Lower leg skin (tissue), 4 donors: Measurements from ENCODE around the gene WDR43. TPM values are rescaled to one million over a fixed set of nuclear protein-coding genes. Genes with fewer than 3 reads are reported as not detected.

Experiments
- DNase-seq, 2 donors: peaks; one replicate each; pipeline ENCODE4 v3.0.0-alpha.2; 2019; ENCODE audit warnings: low spot score in 2 of 2
- H3K4me3 ChIP-seq: fragments of 200-600 bp; sonication (generic); 2 replicates; pipeline ENCODE4 v1.5.1; 2017; ENCODE audit warnings: mild to moderate bottlenecking, low read depth; ENCODE audit not compliant: poor library complexity, severe bottlenecking
- POLR2A ChIP-seq, 2 donors: fragments of 450-650 bp; IDR thresholded peaks; one replicate each; pipeline ENCODE4 v1.6.1; 2016 to 2017; ENCODE audit warnings: antibody characterized with exemption in 2 of 2, mild to moderate bottlenecking in 1 of 2, moderate library complexity in 1 of 2
- WGBS, 2 donors: methylation state at CpG; one replicate each; pipeline ENCODE4 v1.1.5; 2018; 5-methylcytosine and 5-hydroxymethylcytosine counted together
- intact Hi-C: fragments of 100-400 bp; cut with DNase I; formaldehyde crosslinking; loops from one replicate; pipeline ENCODE4 v1.15.0; 2023; ENCODE audit warnings: low total_unique reads
- total RNA-seq, 4 donors: library from RNA; depleted of rRNA; stranded (reverse); fragments of >200 nt; gene quantifications; one replicate each; pipeline ENCODE4 v1.1.0, GENCODE V29; 2016
- TF ChIP-seq, protein P1 (sequence below), 3 donors: fragments of 450-650 bp; IDR thresholded peaks; one replicate each; pipeline ENCODE4 v1.5.1; 2016; ENCODE audit warnings: antibody characterized with exemption in 3 of 3, mild to moderate bottlenecking in 3 of 3, moderate library complexity in 2 of 3

The WDR43 gene
- total RNA-seq, 4 donors from 2014 or later, result 40.8 to 65.5 (median 43.2) TPM

DNA sequence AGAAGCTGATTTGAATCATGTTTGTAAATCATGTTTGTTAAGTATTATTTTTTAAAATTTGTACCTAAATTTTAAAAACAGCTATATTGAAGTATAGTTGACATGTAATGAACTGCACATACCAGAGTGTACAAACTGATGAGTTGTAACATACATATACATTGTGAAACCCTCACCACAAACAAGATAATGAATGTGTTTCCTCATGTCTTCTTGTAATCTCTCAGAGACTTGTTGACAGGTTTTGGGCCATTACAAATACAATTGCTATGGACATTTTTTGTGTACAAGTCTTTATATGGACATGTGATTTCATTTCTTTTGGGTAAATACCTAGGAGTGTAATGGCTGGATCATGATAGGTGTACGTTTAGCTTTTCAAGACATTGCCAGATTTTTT lies 21.5 kb downstream of the WDR43 start:
- intact Hi-C loops, result no loop called here
- no peak for DNase-seq
- 82 to 91% methylated on average over 1 of the region's 1 CpG for WGBS, 2 donors
- TF ChIP-seq, protein P1, sequence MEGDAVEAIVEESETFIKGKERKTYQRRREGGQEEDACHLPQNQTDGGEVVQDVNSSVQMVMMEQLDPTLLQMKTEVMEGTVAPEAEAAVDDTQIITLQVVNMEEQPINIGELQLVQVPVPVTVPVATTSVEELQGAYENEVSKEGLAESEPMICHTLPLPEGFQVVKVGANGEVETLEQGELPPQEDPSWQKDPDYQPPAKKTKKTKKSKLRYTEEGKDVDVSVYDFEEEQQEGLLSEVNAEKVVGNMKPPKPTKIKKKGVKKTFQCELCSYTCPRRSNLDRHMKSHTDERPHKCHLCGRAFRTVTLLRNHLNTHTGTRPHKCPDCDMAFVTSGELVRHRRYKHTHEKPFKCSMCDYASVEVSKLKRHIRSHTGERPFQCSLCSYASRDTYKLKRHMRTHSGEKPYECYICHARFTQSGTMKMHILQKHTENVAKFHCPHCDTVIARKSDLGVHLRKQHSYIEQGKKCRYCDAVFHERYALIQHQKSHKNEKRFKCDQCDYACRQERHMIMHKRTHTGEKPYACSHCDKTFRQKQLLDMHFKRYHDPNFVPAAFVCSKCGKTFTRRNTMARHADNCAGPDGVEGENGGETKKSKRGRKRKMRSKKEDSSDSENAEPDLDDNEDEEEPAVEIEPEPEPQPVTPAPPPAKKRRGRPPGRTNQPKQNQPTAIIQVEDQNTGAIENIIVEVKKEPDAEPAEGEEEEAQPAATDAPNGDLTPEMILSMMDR (IDR thresholded peaks at IDR 0.05), result no peak
- TF ChIP-seq POLR2A (IDR thresholded peaks at IDR 0.05), result no peak
- H3K4me3 ChIP-seq, result no peak overlapping the region

DNA sequence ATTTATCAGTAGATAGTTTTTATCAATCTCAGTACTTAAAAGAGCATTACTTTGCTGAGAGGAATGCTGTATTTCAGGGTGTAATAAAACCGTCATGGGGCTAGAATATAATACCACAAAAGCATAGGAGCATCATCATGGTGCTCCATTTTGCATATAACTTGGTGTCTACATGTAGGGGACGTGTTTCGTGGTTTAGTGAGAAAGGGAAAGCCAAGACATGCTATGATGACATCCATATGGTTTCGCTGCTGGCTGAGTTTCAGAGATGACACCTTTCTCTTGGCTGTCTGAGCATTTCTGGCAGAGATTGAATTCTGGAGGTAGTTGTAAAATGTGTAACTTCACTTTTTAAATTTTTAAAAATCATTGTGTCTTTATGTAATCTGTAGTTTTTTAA lies 32.4 kb downstream of the WDR43 start:
- 56 to 72% methylated on average over 4 of the region's 4 CpGs for WGBS, 2 donors
- no peak for DNase-seq
- intact Hi-C loops, result no loop called here
- TF ChIP-seq, protein P1 (IDR thresholded peaks at IDR 0.05), result no peak
- TF ChIP-seq POLR2A (IDR thresholded peaks at IDR 0.05), result no peak
- no peak overlapping the region for H3K4me3 ChIP-seq

DNA sequence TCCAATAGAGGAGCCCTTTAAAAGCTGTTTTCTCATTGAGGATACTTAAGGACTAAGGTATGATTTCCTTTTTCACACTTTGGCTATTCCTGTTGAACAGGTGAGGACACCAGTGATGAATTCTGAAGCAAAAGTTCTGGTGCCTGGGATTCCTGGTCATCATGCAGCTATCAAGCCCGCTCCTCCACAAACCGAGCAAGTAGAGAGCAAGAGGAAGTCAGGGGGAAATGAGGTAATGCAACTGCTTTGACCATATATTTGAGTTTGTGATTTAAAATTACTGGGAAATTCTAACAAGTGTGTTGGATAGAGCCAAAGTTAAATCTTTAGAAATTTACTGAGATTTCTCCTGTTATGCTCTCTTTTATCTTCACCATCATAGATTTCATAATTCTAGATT lies 33.0 kb downstream of the WDR43 start:
- 72 to 76% methylated on average over 2 of the region's 2 CpGs for WGBS, 2 donors
- no peak for DNase-seq
- intact Hi-C loops, result no loop called here
- no peak for TF ChIP-seq POLR2A (IDR thresholded peaks at IDR 0.05)
- TF ChIP-seq, protein P1 (IDR thresholded peaks at IDR 0.05), result no peak
- no peak overlapping the region for H3K4me3 ChIP-seq

DNA sequence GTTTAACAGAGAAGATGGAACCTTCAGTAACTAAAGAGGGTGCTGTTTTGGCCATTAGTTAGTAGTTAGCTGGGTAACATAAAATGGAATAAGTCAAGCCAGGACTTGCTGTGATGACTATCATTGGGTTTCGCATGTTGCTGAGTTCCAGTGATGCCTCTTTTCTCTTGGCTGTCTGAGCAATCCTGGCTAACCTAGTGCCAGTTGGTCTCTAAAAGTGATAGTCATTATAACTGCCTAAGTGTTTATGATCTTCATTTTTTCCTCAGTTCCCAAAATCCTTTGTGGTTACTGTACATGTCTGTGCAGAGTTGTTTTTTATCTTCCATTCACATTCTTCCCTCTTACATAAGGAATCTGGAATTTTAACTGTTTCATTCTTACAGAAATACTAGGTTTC lies 33.4 kb downstream of the WDR43 start:
- H3K4me3 ChIP-seq, result no peak overlapping the region
- intact Hi-C loops, result no loop called here
- WGBS, 2 donors, result 56 to 58% methylated on average over 1 of the region's 1 CpG
- no peak for DNase-seq
- no peak for TF ChIP-seq POLR2A (IDR thresholded peaks at IDR 0.05)
- TF ChIP-seq, protein P1 (IDR thresholded peaks at IDR 0.05), result no peak

DNA sequence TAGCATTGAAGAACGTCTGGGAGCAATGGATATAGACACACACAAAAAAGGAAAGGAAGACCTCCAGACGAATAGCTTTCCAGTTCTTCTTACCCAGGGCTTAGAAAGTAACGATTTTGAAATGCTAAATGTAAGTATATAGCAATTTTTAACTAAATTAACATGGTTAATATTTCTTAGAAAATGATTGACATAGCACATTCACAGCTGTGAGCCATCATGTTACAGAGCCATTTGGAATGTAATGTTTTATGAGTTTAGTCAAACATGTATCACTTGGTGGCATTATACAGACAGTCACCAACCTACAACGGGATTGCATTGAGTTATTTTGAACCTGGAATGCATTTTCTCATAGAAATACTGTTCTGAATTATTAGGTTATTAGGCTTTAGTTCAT lies 35.1 kb downstream of the WDR43 start:
- no peak overlapping the region for H3K4me3 ChIP-seq
- intact Hi-C loops, result no loop called here
- no peak for DNase-seq
- TF ChIP-seq, protein P1 (IDR thresholded peaks at IDR 0.05), result no peak
- TF ChIP-seq POLR2A (IDR thresholded peaks at IDR 0.05), result no peak
- WGBS, 2 donors, result 81 to 84% methylated on average over 4 of the region's 4 CpGs

DNA sequence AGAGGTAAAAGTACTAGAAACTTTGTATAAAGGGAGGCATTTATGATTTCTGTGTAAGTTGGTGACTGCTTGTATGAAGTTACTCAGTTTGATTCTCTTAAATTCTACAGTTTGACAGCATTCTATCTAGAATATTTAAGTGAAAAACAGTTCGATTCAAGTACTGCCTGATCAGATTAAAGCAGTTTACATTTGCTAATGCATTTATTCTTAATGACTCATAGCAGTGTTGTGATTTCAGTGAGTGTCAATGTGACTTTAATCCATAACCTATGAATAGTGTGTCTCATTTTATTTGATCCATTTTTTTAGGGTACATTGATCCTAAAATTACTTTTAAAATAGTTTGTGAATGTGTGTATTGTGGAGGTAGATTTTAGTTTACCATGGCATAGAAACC lies 35.7 kb downstream of the WDR43 start:
- TF ChIP-seq, protein P1 (IDR thresholded peaks at IDR 0.05), result no peak
- no peak for TF ChIP-seq POLR2A (IDR thresholded peaks at IDR 0.05)
- intact Hi-C loops, result no loop called here
- WGBS, 2 donors, result 63 to 72% methylated on average over 1 of the region's 1 CpG
- no peak for DNase-seq
- no peak overlapping the region for H3K4me3 ChIP-seq
